Germinal center (tissue), 1 donor: ENCODE measurements around the gene CDH15.

Experiments
- DNase-seq: peaks from one replicate; pipeline ENCODE4 v3.0.0; 2012; ENCODE audit warnings: mixed read lengths, low spot score

CDH15 gene

GRCh38 chr16:89171216-89172170, at the start of gene CDH15:
Gene CDH15 (plus strand): TSS chr16:89171748. CDS start chr16:89171832, 84 bp downstream.
- peak; percentile 98 for DNase-seq

GRCh38 chr16:89122322-89122851, 49.2 kb upstream of the CDH15 start:
- DNase-seq, result peak; percentile 89

GRCh38 chr16:89123001-89123830, 48.3 kb upstream of the CDH15 start:
- DNase-seq, result no peak

- DNase-seq, result no peak
Observed at GRCh38 chr16:89123831-89124100, 47.8 kb upstream of the CDH15 start.

- no peak for DNase-seq
Observed at GRCh38 chr16:89129378-89129777, 42.2 kb upstream of the CDH15 start.

GRCh38 chr16:89130448-89130847, 41.1 kb upstream of the CDH15 start:
- DNase-seq, result no peak

GRCh38 chr16:89131783-89132182, 39.8 kb upstream of the CDH15 start:
- no peak for DNase-seq

- no peak for DNase-seq
Observed at GRCh38 chr16:89132194-89133005, 39.1 kb upstream of the CDH15 start.

- no peak for DNase-seq
Observed at GRCh38 chr16:89133457-89134127, 38.0 kb upstream of the CDH15 start.

GRCh38 chr16:89134269-89134668, 37.3 kb upstream of the CDH15 start:
- DNase-seq, result no peak

- no peak for DNase-seq
Observed at GRCh38 chr16:89135166-89135565, 36.4 kb upstream of the CDH15 start.

GRCh38 chr16:89135971-89136765, 35.4 kb upstream of the CDH15 start:
- no peak for DNase-seq

GRCh38 chr16:89136931-89137330, 34.6 kb upstream of the CDH15 start:
- no peak for DNase-seq

- DNase-seq, result no peak
Observed at GRCh38 chr16:89137666-89138512, 33.7 kb upstream of the CDH15 start.

- no peak for DNase-seq
Observed at GRCh38 chr16:89138513-89138795, 33.1 kb upstream of the CDH15 start.

- no peak for DNase-seq
Observed at GRCh38 chr16:89138843-89139520, 32.6 kb upstream of the CDH15 start.

GRCh38 chr16:89139907-89140361, 31.6 kb upstream of the CDH15 start:
- no peak for DNase-seq

GRCh38 chr16:89140401-89140800, 31.1 kb upstream of the CDH15 start:
- DNase-seq, result no peak
